ENCODE measurements around the gene SELENOS. TPM values are rescaled to one million over a fixed set of nuclear protein-coding genes. Genes with fewer than 3 reads are reported as not detected.

SELENOS gene
- total and polyA plus RNA-seq, 2 donors (not counting 3 experiments of a cell fraction or from before 2014, with no cell fraction given) = 70.4 to 101 TPM

DNA sequence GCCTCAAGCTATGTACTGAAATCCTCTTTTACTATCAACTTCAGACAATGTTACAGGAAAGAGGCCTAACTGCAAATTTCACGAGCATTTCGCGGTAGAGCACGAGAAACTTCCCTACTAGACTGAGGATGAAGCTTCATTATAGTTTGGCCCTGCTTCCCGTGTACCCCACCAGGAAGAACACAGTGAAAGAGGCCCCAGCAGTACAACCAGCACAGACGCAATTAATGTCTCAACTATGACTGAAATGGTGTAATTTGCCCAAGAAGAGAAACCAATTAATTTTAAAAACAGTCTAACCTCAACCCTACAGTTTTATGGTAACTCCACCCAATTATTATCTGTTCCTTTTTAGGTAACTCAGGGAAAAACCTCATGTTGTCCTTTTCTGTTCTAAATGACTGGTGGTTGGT lies 37.6 kb downstream of the SELENOS start:
- Histone ChIP-seq H4K20me1 (replicated peaks; ENCODE audit: control insufficient read depth, extremely low read depth, insufficient read depth, low read length) (peaks cover 17% of the 10 kb centered on the region), H3K4me1 (ENCODE audit: control insufficient read depth, extremely low read depth, insufficient read depth, low read length) (peaks cover 25% of the 10 kb centered on the region), H3K27ac (ENCODE audit: insufficient read depth, low read depth, low read length) (no peak overlapping the region), H3K4me3 (replicated peaks in 1 of 3; ENCODE audit: insufficient read depth in 1 of 3, low read depth in 1 of 3, low read length in 3 of 3) (no peak overlapping the region), H3K79me2 (ENCODE audit: control insufficient read depth, insufficient read depth, low read length) (peaks cover 93% of the 10 kb centered on the region), H3K36me3 (ENCODE audit: control insufficient read depth in 2 of 2, extremely low read depth in 1 of 2, insufficient read depth in 2 of 2, low read length in 2 of 2) (peaks cover 2% of the 10 kb centered on the region in 2 experiments), H2AFZ (ENCODE audit: low read depth, low read length) (no peak overlapping the region), H3K9me1 (replicated peaks; ENCODE audit: control insufficient read depth, extremely low read depth, insufficient read depth, low read length) (no peaks in the 10 kb centered on the region), H3K4me2 (ENCODE audit: insufficient read depth, low read length) (no peak overlapping the region), H3K9me3 (replicated peaks; ENCODE audit: control insufficient read depth, insufficient read depth, low read length) (no peaks in the 10 kb centered on the region), H3K27me3 (ENCODE audit: control insufficient read depth in 2 of 2, insufficient read depth in 2 of 2, low read length in 2 of 2) (no peaks in the 10 kb centered on the region), H3K9ac (replicated peaks; ENCODE audit: extremely low read depth, insufficient read depth, low read length) (no peak overlapping the region)
- CTCF ChIA-PET = interaction anchor here (1.1 to 2.0 kb wide), 4 partner anchors 8 to 143 kb away, joined by 3 to 6 read pairs (median 4); no protein-coding TSS in a partner anchor
- intact Hi-C loops (cut with micrococcal nuclease) = no loop called here
- POLR2A ChIA-PET = no interaction called here
- DNase-seq (ENCODE audit: low read depth, low spot score) = no peak
- no TSS peak for BruUV-seq (replicated peaks)
- no peak for TF ChIP-seq JUN (IDR thresholded peaks at IDR 0.05; ENCODE audit: borderline replicate concordance, insufficient read depth, insufficient read length, low read depth)
- FAIRE-seq = no peak
- dilution Hi-C loops (cut with MboI; ENCODE audit: extremely low pct_ligation_motif_present, low sequenced_read_pairs) = loop anchor here (5.0 kb wide), 1 partner anchor 32 kb away; no protein-coding TSS in a partner anchor

DNA sequence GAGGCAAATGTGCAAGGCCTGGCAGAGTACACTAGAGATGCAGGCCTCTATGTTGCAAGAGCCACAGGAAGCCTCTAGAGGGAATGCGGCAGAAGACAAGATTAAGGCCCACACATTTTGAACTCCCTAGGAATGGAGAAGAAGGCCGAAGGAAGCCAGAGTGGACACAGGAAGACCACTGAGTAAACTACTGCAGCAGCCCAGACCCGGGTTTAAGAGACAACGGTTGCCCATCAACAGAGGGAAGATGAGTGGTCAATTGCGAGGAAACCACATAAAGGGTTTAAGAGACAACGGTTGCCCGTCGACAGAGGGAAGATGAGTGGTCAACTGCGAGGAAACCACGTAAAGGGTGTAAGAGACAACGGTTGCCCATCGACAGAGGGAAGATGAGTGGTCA lies 40.0 kb downstream of the SELENOS start:
- no peak overlapping the region for H3K9ac ChIP-seq (replicated peaks; ENCODE audit: extremely low read depth, insufficient read depth, low read length)
- no peak overlapping the region for H3K4me3 ChIP-seq (replicated peaks in 1 of 3; ENCODE audit: insufficient read depth in 1 of 3, low read depth in 1 of 3, low read length in 3 of 3)
- DNase-seq (ENCODE audit: low read depth, low spot score) (no peak), FAIRE-seq (no peak)
- peaks cover 10% of the 10 kb centered on the region for H4K20me1 ChIP-seq (replicated peaks; ENCODE audit: control insufficient read depth, extremely low read depth, insufficient read depth, low read length)
- no peaks in the 10 kb centered on the region for H3K9me1 ChIP-seq (replicated peaks; ENCODE audit: control insufficient read depth, extremely low read depth, insufficient read depth, low read length)
- intact Hi-C loops (cut with micrococcal nuclease) = no loop called here
- H3K27ac ChIP-seq (ENCODE audit: insufficient read depth, low read depth, low read length) = no peak overlapping the region
- ChIA-PET CTCF (interaction anchor here (0.6 to 1.1 kb wide), 2 partner anchors 42 to 1712 kb away, joined by 3 read pairs; no protein-coding TSS in a partner anchor), POLR2A (no interaction called here)
- peaks cover 3% of the 10 kb centered on the region for H3K4me1 ChIP-seq (ENCODE audit: control insufficient read depth, extremely low read depth, insufficient read depth, low read length)
- no peak overlapping the region for H3K4me2 ChIP-seq (ENCODE audit: insufficient read depth, low read length)
- H3K79me2 ChIP-seq (ENCODE audit: control insufficient read depth, insufficient read depth, low read length) = peaks cover 93% of the 10 kb centered on the region
- no TSS peak for BruUV-seq (replicated peaks)
- H3K36me3 ChIP-seq (ENCODE audit: control insufficient read depth in 2 of 2, extremely low read depth in 1 of 2, insufficient read depth in 2 of 2, low read length in 2 of 2) = peaks cover 5 to 8% of the 10 kb centered on the region in 2 experiments
- TF ChIP-seq POLR2AphosphoS5 (IDR thresholded peaks at IDR 0.05; ENCODE audit: insufficient read depth, low read depth, low read length) (no peak), MYC (IDR thresholded peaks at IDR 0.05; ENCODE audit: low read depth, low read length) (no peak), GATA2 (IDR thresholded peaks at IDR 0.05; ENCODE audit: insufficient read depth, insufficient read length, low read depth, low read length) (no peak), EZH2 (IDR thresholded peaks at IDR 0.05; ENCODE audit: borderline replicate concordance, low read depth, low read length, severe bottlenecking) (no peak), JUN (IDR thresholded peaks at IDR 0.05; ENCODE audit: borderline replicate concordance, insufficient read depth, insufficient read length, low read depth) (no peak), POLR2A (IDR thresholded peaks at IDR 0.05; ENCODE audit: low read depth, low read length) (no peak), FOS (IDR thresholded peaks at IDR 0.05; ENCODE audit: borderline replicate concordance, insufficient read depth, low read length) (no peak)
- TF ChIP-seq, protein P1, sequence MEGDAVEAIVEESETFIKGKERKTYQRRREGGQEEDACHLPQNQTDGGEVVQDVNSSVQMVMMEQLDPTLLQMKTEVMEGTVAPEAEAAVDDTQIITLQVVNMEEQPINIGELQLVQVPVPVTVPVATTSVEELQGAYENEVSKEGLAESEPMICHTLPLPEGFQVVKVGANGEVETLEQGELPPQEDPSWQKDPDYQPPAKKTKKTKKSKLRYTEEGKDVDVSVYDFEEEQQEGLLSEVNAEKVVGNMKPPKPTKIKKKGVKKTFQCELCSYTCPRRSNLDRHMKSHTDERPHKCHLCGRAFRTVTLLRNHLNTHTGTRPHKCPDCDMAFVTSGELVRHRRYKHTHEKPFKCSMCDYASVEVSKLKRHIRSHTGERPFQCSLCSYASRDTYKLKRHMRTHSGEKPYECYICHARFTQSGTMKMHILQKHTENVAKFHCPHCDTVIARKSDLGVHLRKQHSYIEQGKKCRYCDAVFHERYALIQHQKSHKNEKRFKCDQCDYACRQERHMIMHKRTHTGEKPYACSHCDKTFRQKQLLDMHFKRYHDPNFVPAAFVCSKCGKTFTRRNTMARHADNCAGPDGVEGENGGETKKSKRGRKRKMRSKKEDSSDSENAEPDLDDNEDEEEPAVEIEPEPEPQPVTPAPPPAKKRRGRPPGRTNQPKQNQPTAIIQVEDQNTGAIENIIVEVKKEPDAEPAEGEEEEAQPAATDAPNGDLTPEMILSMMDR (IDR thresholded peaks at IDR 0.05; ENCODE audit: extremely low read depth in 1 of 2, insufficient read depth in 1 of 2, low read depth in 1 of 2, low read length in 2 of 2) = no peak
- TF ChIP-seq, protein P2, sequence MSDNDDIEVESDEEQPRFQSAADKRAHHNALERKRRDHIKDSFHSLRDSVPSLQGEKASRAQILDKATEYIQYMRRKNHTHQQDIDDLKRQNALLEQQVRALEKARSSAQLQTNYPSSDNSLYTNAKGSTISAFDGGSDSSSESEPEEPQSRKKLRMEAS (IDR thresholded peaks at IDR 0.05; ENCODE audit: insufficient read depth, insufficient read length) = no peak
- H3K27me3 ChIP-seq (ENCODE audit: control insufficient read depth in 2 of 2, insufficient read depth in 2 of 2, low read length in 2 of 2) = no peaks in the 10 kb centered on the region
- dilution Hi-C loops (cut with MboI; ENCODE audit: extremely low pct_ligation_motif_present, low sequenced_read_pairs) = no loop called here
- H2AFZ ChIP-seq (ENCODE audit: low read depth, low read length) = no peak overlapping the region
- H3K9me3 ChIP-seq (replicated peaks; ENCODE audit: control insufficient read depth, insufficient read depth, low read length) = no peaks in the 10 kb centered on the region
